ENCODE measurements around the gene AMFR.

AMFR gene

GRCh38 chr16:56362057-56362655, 63.2 kb downstream of the AMFR start:
- DNase-seq = no peak

GRCh38 chr16:56360117-56361008, 65.0 kb downstream of the AMFR start:
- no peak for DNase-seq

- peak in 1 of 3 donors; percentile 8 for DNase-seq
These were observed 67.5 kb downstream of the AMFR start for GRCh38 chr16:56357765-56358322.

GRCh38 chr16:56357241-56357764, 68.0 kb downstream of the AMFR start:
- peak; percentile 12 to 55 (median 53) for DNase-seq

GRCh38 chr16:56356276-56357240, 68.8 kb downstream of the AMFR start:
- peak; percentile 79 to 89 (median 83) for DNase-seq

GRCh38 chr16:56355786-56356275, 69.5 kb downstream of the AMFR start:
- no peak for DNase-seq

- DNase-seq = no peak
These were observed 70.1 kb downstream of the AMFR start for GRCh38 chr16:56355221-56355620.

- no peak for DNase-seq
These were observed 70.6 kb downstream of the AMFR start for GRCh38 chr16:56354746-56355145.

GRCh38 chr16:56354016-56354415, 71.3 kb downstream of the AMFR start:
- no peak for DNase-seq

GRCh38 chr16:56353054-56353921, 72.1 kb downstream of the AMFR start:
- no peak for DNase-seq

GRCh38 chr16:56352351-56353053, 72.8 kb downstream of the AMFR start:
- DNase-seq = no peak

- DNase-seq = no peak
These were observed 73.9 kb downstream of the AMFR start for GRCh38 chr16:56351481-56351880.

GRCh38 chr16:56350491-56351405, 74.6 kb downstream of the AMFR start:
- no peak for DNase-seq

GRCh38 chr16:56349711-56350161, 75.6 kb downstream of the AMFR start:
- no peak for DNase-seq

GRCh38 chr16:56349086-56349415, 76.3 kb downstream of the AMFR start:
- DNase-seq = no peak

- DNase-seq = no peak
These were observed 76.9 kb downstream of the AMFR start for GRCh38 chr16:56348168-56349085.

GRCh38 chr16:56347670-56348069, 77.7 kb downstream of the AMFR start:
- DNase-seq = no peak

GRCh38 chr16:56347166-56347565, 78.2 kb downstream of the AMFR start:
- DNase-seq = no peak
